ENCODE measurements around the gene ABCC1. TPM values are rescaled to one million over a fixed set of nuclear protein-coding genes. Genes with fewer than 3 reads are reported as not detected.

The ABCC1 gene
- total RNA-seq, 1 experiment from 2014 or later: 56.4 TPM

GRCh38 chr16:16121185-16121727, 171.8 kb downstream of the ABCC1 start:
- Histone ChIP-seq H4K8ac (replicated peaks; ENCODE audit: insufficient read length, low read depth, low read length) (no peak overlapping the region), H2BK20ac (ENCODE audit: low read depth, low read length, poor library complexity, severe bottlenecking) (no peak overlapping the region), H3K79me2 (ENCODE audit: insufficient read depth, low read length) (no peaks in the 10 kb centered on the region), H2BK120ac (ENCODE audit: low read depth, low read length, poor library complexity, severe bottlenecking) (no peak overlapping the region), H3K14ac (ENCODE audit: insufficient read depth, low read length) (no peak overlapping the region), H2BK15ac (ENCODE audit: low read depth, low read length) (no peak overlapping the region), H4K91ac (ENCODE audit: insufficient read length, low read depth, low read length) (no peak overlapping the region), H3K56ac (ENCODE audit: insufficient read length, low read depth, low read length) (no peak overlapping the region), H3K4ac (ENCODE audit: low read depth, low read length) (no peak overlapping the region), H3T11ph (ENCODE audit: low read length) (no peak overlapping the region), H3K27me3 (ENCODE audit: insufficient read depth, low read length) (no peaks in the 10 kb centered on the region), H3K27ac (ENCODE audit: insufficient read length, low read depth, low read length) (no peak overlapping the region), H4K5ac (ENCODE audit: insufficient read length, low read depth, low read length) (no peak overlapping the region), H3K9ac (ENCODE audit: extremely low read depth, insufficient read length, low read length) (no peak overlapping the region), H4K20me1 (ENCODE audit: control insufficient read depth, insufficient read depth, insufficient read length) (no peaks in the 10 kb centered on the region), H2AK5ac (ENCODE audit: insufficient read length, low read length) (no peak overlapping the region), H3K23ac (ENCODE audit: insufficient read length, low read depth, low read length) (no peak overlapping the region), H3K4me2 (ENCODE audit: insufficient read depth, insufficient read length, low read length) (no peak overlapping the region), H2AFZ (ENCODE audit: low read length) (no peak overlapping the region), H3K18ac (ENCODE audit: insufficient read length, low read depth, low read length) (no peak overlapping the region), H2BK5ac (ENCODE audit: insufficient read length, low read length) (no peak overlapping the region), H3K23me2 (ENCODE audit: insufficient read length, low read depth, low read length, poor library complexity, severe bottlenecking) (peaks cover 2% of the 10 kb centered on the region), H3K4me1 (ENCODE audit: insufficient read depth, low read length) (no peaks in the 10 kb centered on the region), H3K79me1 (ENCODE audit: insufficient read depth, low read depth, low read length, poor library complexity, severe bottlenecking) (no peaks in the 10 kb centered on the region), H2BK12ac (ENCODE audit: insufficient read length, low read depth, low read length) (no peak overlapping the region), H3K9me3 (ENCODE audit: control insufficient read depth, low read depth, low read length) (no peaks in the 10 kb centered on the region)
- Mint-ChIP-seq H3K4me1 (no peaks in the 10 kb centered on the region), H3K27ac (no peak overlapping the region), H3K4me3 (no peak overlapping the region), H3K27me3 (ENCODE audit: low read depth) (no peaks in the 10 kb centered on the region), H3K36me3 (ENCODE audit: insufficient read depth in 1 of 3, low read depth in 3 of 3) (peaks cover 68 to 89% (median 85%) of the 10 kb centered on the region in 3 experiments), H3K9me3 (peaks cover 9 to 11% of the 10 kb centered on the region in 2 experiments; a peak in 4 of 5 replicates)
- no peak for DNase-seq
- WGBS (ENCODE audit: extremely low coverage, insufficient read length, low lambda C conversion rate): no CpG with 5 or more reads among the region's 6 CpGs
- TF ChIP-seq CTCF (conservative IDR thresholded peaks at IDR 0.05): no peak
